ENCODE data around the gene CCT4.

Gene CCT4

GRCh38 chr2:61888267-61889055, at the start of gene CCT4:
Gene CCT4 (minus strand): TSS chr2:61888656. CDS start chr2:61888507, 149 bp downstream.
- CTCF ChIA-PET = no interaction called here
- no peak for DNase-seq (ENCODE audit: low read depth, low spot score)
- no peak for TF ChIP-seq CTCF (IDR thresholded peaks at IDR 0.05; ENCODE audit: insufficient read depth, low read length, missing control alignments)
- POLR2A ChIA-PET = interaction anchor here (0.7 kb wide), 1 partner anchor 426 kb away, joined by 3 read pairs; no protein-coding TSS in a partner anchor
- H3K4me3 ChIP-seq (ENCODE audit: low read depth, low read length) = peak within 1 kb of the TSS; percentile 87

- POLR2A ChIA-PET = no interaction called here
- TF ChIP-seq CTCF (IDR thresholded peaks at IDR 0.05; ENCODE audit: insufficient read depth, low read length, missing control alignments) = no peak
- CTCF ChIA-PET = no interaction called here
- no peak overlapping the region for H3K4me3 ChIP-seq (ENCODE audit: low read depth, low read length)
- DNase-seq (ENCODE audit: low read depth, low spot score) = no peak
These were observed 49.4 kb upstream of the CCT4 start for GRCh38 chr2:61937886-61938285.

- no peak for TF ChIP-seq CTCF (IDR thresholded peaks at IDR 0.05; ENCODE audit: insufficient read depth, low read length, missing control alignments)
- no peak for DNase-seq (ENCODE audit: low read depth, low spot score)
- no peak overlapping the region for H3K4me3 ChIP-seq (ENCODE audit: low read depth, low read length)
- ChIA-PET POLR2A (no interaction called here), CTCF (no interaction called here)
These were observed 48.6 kb upstream of the CCT4 start for GRCh38 chr2:61937098-61937497.

GRCh38 chr2:61928826-61929461, 40.5 kb upstream of the CCT4 start:
- no peak overlapping the region for H3K4me3 ChIP-seq (ENCODE audit: low read depth, low read length)
- ChIA-PET POLR2A (no interaction called here), CTCF (interaction anchor here (1.1 to 3.4 kb wide), 4 partner anchors 10 to 482 kb away, joined by 3 to 12 read pairs (median 6); no protein-coding TSS in a partner anchor)
- TF ChIP-seq CTCF (IDR thresholded peaks at IDR 0.05; ENCODE audit: insufficient read depth, low read length, missing control alignments) = no peak
- peak; percentile 21 for DNase-seq (ENCODE audit: low read depth, low spot score)

GRCh38 chr2:61926531-61927477, 38.3 kb upstream of the CCT4 start:
- TF ChIP-seq CTCF (IDR thresholded peaks at IDR 0.05; ENCODE audit: insufficient read depth, low read length, missing control alignments) = no peak
- ChIA-PET CTCF (interaction anchor here (1.6 to 3.4 kb wide), 4 partner anchors 8 to 484 kb away, joined by 5 to 12 read pairs (median 8); no protein-coding TSS in a partner anchor), POLR2A (interaction anchor here (0.7 kb wide), 1 partner anchor 163 kb away, joined by 3 read pairs; no protein-coding TSS in a partner anchor)
- DNase-seq (ENCODE audit: low read depth, low spot score) = no peak
- no peak overlapping the region for H3K4me3 ChIP-seq (ENCODE audit: low read depth, low read length)

Data from AG04449 (cell line).